Neural progenitor cell (in vitro differentiated cells): ENCODE results near the gene ZNF575. TPM values are rescaled to one million over a fixed set of nuclear protein-coding genes. Genes with fewer than 3 reads are reported as not detected.
"Not testable (repeated sequence)": the region's sequence is repeated elsewhere in the genome, so short reads cannot be mapped to it uniquely, and the experiment has no call there.

Experiments
- DNase-seq: peaks from one replicate; pipeline ENCODE4 v3.0.0-alpha.2; 2016; ENCODE audit warnings: low spot score
- H2AFZ ChIP-seq: fragments of 200-600 bp; sonication (generic); replicated peaks from 2 replicates; pipeline ENCODE4 v1.6.1; 2016; ENCODE audit warnings: antibody characterized with exemption
- H3F3A ChIP-seq: fragments of 200-600 bp; sonication (generic); 2 replicates; pipeline ENCODE4 v1.6.1; 2016; ENCODE audit warnings: antibody characterized with exemption, low read depth
- H3K27ac ChIP-seq: fragments of 200-600 bp; sonication (generic); 2 replicates; pipeline ENCODE4 v1.5.1; 2016; ENCODE audit warnings: mild to moderate bottlenecking
- H3K27me3 ChIP-seq: fragments of 200-600 bp; sonication (generic); 2 replicates; pipeline ENCODE4 v1.6.1; 2016; ENCODE audit warnings: mild to moderate bottlenecking, moderate library complexity
- H3K36me3 ChIP-seq: fragments of 200-600 bp; sonication (generic); 2 replicates; pipeline ENCODE4 v1.5.1; 2016
- H3K4me1 ChIP-seq: fragments of 200-600 bp; sonication (generic); 2 replicates; pipeline ENCODE4 v1.6.1; 2016; ENCODE audit warnings: mixed run types
- H3K4me2 ChIP-seq: fragments of 200-600 bp; sonication (generic); 2 replicates; pipeline ENCODE4 v1.6.1; 2016
- H3K4me3 ChIP-seq: fragments of 200-600 bp; sonication (generic); 2 replicates; pipeline ENCODE4 v1.5.1; 2016
- H3K79me2 ChIP-seq: fragments of 200-600 bp; sonication (generic); 2 replicates; pipeline ENCODE4 v1.6.1; 2016; ENCODE audit warnings: low read depth
- H3K9ac ChIP-seq: fragments of 200-600 bp; sonication (generic); 2 replicates; pipeline ENCODE4 v1.6.1; 2016
- H3K9me3 ChIP-seq: fragments of 200-600 bp; sonication (generic); 2 replicates; pipeline ENCODE4 v1.5.1; 2016; ENCODE audit warnings: low read depth
- H4K20me1 ChIP-seq: fragments of 200-600 bp; sonication (generic); 2 replicates; pipeline ENCODE4 v1.6.1; 2016; ENCODE audit warnings: low read depth
- H3K27ac Mint-ChIP-seq: 3 replicates; pipeline ENCODE4 v1.8.0; 2021; ENCODE audit warnings: mixed read lengths
- H3K27me3 Mint-ChIP-seq: 2 replicates; pipeline ENCODE4 v1.8.0; 2022; ENCODE audit warnings: low read depth, mild to moderate bottlenecking, inconsistent platforms, moderate library complexity, mixed read lengths; ENCODE audit not compliant: insufficient read depth
- H3K36me3 Mint-ChIP-seq: 3 replicates; pipeline ENCODE4 v1.8.0; 2021; ENCODE audit warnings: mixed read lengths
- H3K4me1 Mint-ChIP-seq: 3 replicates; pipeline ENCODE4 v1.8.0; 2021; ENCODE audit warnings: mixed read lengths
- H3K4me3 Mint-ChIP-seq: 3 replicates; pipeline ENCODE4 v1.8.0; 2021; ENCODE audit warnings: mild to moderate bottlenecking, moderate library complexity, mixed read lengths
- H3K9me3 Mint-ChIP-seq: 3 replicates; pipeline ENCODE4 v1.8.0; 2020; ENCODE audit warnings: mixed read lengths
- CTCF ChIP-seq: fragments of 200-600 bp; sonication (generic); IDR thresholded peaks from 2 replicates; pipeline ENCODE4 v1.5.1; 2017; ENCODE audit warnings: antibody characterized with exemption, mild to moderate bottlenecking
- EZH2 ChIP-seq: fragments of 200-600 bp; sonication (generic); IDR thresholded peaks from 2 replicates; pipeline ENCODE4 v1.6.1; 2017; ENCODE audit warnings: antibody characterized with exemption, mild to moderate bottlenecking, moderate library complexity
- EZH2phosphoT487 ChIP-seq: fragments of 200-600 bp; sonication (generic); IDR thresholded peaks from 2 replicates; pipeline ENCODE4 v1.6.1; 2017; ENCODE audit warnings: antibody characterized with exemption
- total RNA-seq: library from RNA; depleted of rRNA; stranded (reverse); fragments of >200 nt; gene quantifications from 2 replicates; pipeline ENCODE4 v1.2.3, GENCODE V29; 2015; ENCODE audit warnings: low replicate concordance

ZNF575 gene
- total RNA-seq, 1 donor from 2014 or later, result not detected

GRCh38 chr19:43545276-43545675 is 12.3 kb downstream of the ZNF575 start:
- H3K36me3 Mint-ChIP-seq, result peaks cover 38% of the 10 kb centered on the region
- H3K27me3 ChIP-seq, result no peaks in the 10 kb centered on the region
- H2AFZ ChIP-seq, result no peak overlapping the region
- no peaks in the 10 kb centered on the region for H3K9me3 ChIP-seq
- H3K4me2 ChIP-seq, result no peak overlapping the region
- TF ChIP-seq CTCF (no peak), EZH2 (no peak), EZH2phosphoT487 (no peak)
- H3K9ac ChIP-seq, result no peak overlapping the region
- no peaks in the 10 kb centered on the region for H4K20me1 ChIP-seq
- no peak overlapping the region for H3K27ac ChIP-seq
- no peak overlapping the region for H3K4me3 Mint-ChIP-seq
- H3K4me3 ChIP-seq, result no peak overlapping the region
- H3K36me3 ChIP-seq, result no peaks in the 10 kb centered on the region
- no peaks in the 10 kb centered on the region for H3K79me2 ChIP-seq
- no peak for DNase-seq
- no peaks in the 10 kb centered on the region for H3F3A ChIP-seq
- H3K4me1 ChIP-seq, result no peaks in the 10 kb centered on the region
- no peaks in the 10 kb centered on the region for H3K9me3 Mint-ChIP-seq
- peaks cover 5% of the 10 kb centered on the region for H3K4me1 Mint-ChIP-seq
- peaks cover 9% of the 10 kb centered on the region for H3K27me3 Mint-ChIP-seq
- H3K27ac Mint-ChIP-seq, result no peak overlapping the region

- Mint-ChIP-seq H3K27me3 (peaks cover 9% of the 10 kb centered on the region), H3K36me3 (peaks cover 38% of the 10 kb centered on the region), H3K9me3 (no peaks in the 10 kb centered on the region), H3K4me1 (peaks cover 10% of the 10 kb centered on the region), H3K4me3 (no peak overlapping the region), H3K27ac (no peak overlapping the region)
- Histone ChIP-seq H3K27ac (no peak overlapping the region), H3K4me1 (no peaks in the 10 kb centered on the region), H3K9ac (no peak overlapping the region), H3K4me2 (no peak overlapping the region), H3K4me3 (no peak overlapping the region), H3F3A (no peaks in the 10 kb centered on the region), H3K36me3 (no peaks in the 10 kb centered on the region), H3K27me3 (no peaks in the 10 kb centered on the region), H3K79me2 (no peaks in the 10 kb centered on the region), H2AFZ (no peak overlapping the region), H4K20me1 (no peaks in the 10 kb centered on the region), H3K9me3 (no peaks in the 10 kb centered on the region)
- no peak for DNase-seq
- TF ChIP-seq EZH2phosphoT487, result no peak
- TF ChIP-seq CTCF, result no peak
- TF ChIP-seq EZH2, result no peak
Observed at GRCh38 chr19:43545981-43546380, 13.0 kb downstream of the ZNF575 start.

DNA sequence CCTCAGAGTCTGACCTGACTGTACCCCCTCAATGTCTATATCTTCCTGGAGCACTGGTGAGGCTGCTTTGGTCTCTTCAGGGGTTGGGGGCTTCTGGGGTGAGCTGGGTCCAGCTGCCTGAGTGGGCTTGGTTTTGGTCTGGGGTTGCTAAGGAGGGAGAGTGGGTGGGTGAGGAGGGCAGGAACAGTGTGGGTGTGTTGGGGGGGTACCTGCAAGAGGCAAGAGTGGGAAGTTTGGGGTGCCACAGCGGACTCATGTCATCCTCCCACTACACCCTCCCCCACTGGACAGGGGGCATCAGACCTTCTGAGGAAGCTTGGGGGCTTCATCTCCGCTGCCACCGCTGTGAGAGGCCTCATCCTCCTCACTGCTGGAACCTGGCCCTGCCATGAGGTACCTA is 13.6 kb downstream of the ZNF575 start:
- Mint-ChIP-seq H3K4me3 (peak overlapping the region; percentile 33), H3K27me3 (peaks cover 10% of the 10 kb centered on the region), H3K36me3 (peaks cover 39% of the 10 kb centered on the region), H3K9me3 (no peaks in the 10 kb centered on the region), H3K4me1 (peaks cover 11% of the 10 kb centered on the region), H3K27ac (no peak overlapping the region)
- Histone ChIP-seq H3K36me3 (no peaks in the 10 kb centered on the region), H3K4me3 (no peak overlapping the region), H3K4me2 (no peak overlapping the region), H3K27ac (no peak overlapping the region), H2AFZ (no peak overlapping the region), H3K9ac (no peak overlapping the region), H3K27me3 (no peaks in the 10 kb centered on the region), H3K9me3 (no peaks in the 10 kb centered on the region), H3K4me1 (no peaks in the 10 kb centered on the region), H3F3A (no peaks in the 10 kb centered on the region), H3K79me2 (no peaks in the 10 kb centered on the region), H4K20me1 (no peaks in the 10 kb centered on the region)
- no peak for DNase-seq
- TF ChIP-seq EZH2, result no peak
- no peak for TF ChIP-seq CTCF
- TF ChIP-seq EZH2phosphoT487, result no peak

DNA sequence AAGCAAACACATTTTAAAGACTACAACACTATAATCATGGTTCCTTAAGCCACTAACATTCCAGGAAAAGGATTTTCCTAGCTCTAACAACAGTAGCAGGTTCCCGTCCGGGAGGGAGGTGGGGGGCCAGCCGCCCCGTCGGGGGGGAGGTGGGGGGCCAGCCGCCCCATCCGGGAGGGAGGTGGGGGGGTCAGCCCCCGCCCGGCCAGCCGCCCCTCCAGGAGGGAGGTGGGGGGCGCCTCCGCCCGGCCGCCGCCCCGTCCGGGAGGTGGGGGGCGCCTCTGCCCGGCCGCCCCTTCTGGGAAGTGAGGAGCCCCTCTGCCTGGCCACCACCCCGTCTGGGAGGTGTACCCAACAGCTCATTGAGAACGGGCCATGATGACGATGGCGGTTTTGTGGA is 14.9 kb downstream of the ZNF575 start:
- H3K79me2 ChIP-seq, H2AFZ ChIP-seq, H3F3A ChIP-seq, H3K4me1 ChIP-seq, H4K20me1 ChIP-seq, H3K27me3 ChIP-seq, H3K9me3 ChIP-seq, DNase-seq, H3K4me3 Mint-ChIP-seq, H3K4me2 ChIP-seq, H3K27ac ChIP-seq, H3K9ac ChIP-seq, H3K9me3 Mint-ChIP-seq, H3K4me3 ChIP-seq, H3K36me3 ChIP-seq, H3K27ac Mint-ChIP-seq: not testable (repeated sequence)
- Mint-ChIP-seq H3K27me3 (peaks cover 11% of the 10 kb centered on the region), H3K4me1 (peaks cover 11% of the 10 kb centered on the region), H3K36me3 (peaks cover 34% of the 10 kb centered on the region)
